VCaP (cell line): Measurements from ENCODE around the gene KRT1.

ENCODE experiments used
- H3K27ac ChIP-seq: fragments of 450-650 bp; 2 replicates; pipeline ENCODE4 v1.5.1; 2017
- CTCF ChIP-seq: fragments of 450-650 bp; conservative IDR thresholded peaks from 2 replicates; pipeline ENCODE4 v1.5.1; 2017; ENCODE audit warnings: mild to moderate bottlenecking, moderate library complexity

Gene KRT1

GRCh38 chr12:52645120-52645761, 35.0 kb downstream of the KRT1 start:
- no peak overlapping the region for H3K27ac ChIP-seq
- TF ChIP-seq CTCF, result no peak

GRCh38 chr12:52644078-52644415, 36.2 kb downstream of the KRT1 start:
- no peak for TF ChIP-seq CTCF
- no peak overlapping the region for H3K27ac ChIP-seq

GRCh38 chr12:52643233-52644077, 36.8 kb downstream of the KRT1 start:
- H3K27ac ChIP-seq, result no peak overlapping the region
- no peak for TF ChIP-seq CTCF

GRCh38 chr12:52641468-52641867, 38.7 kb downstream of the KRT1 start:
- H3K27ac ChIP-seq, result no peak overlapping the region
- TF ChIP-seq CTCF, result no peak

- no peak overlapping the region for H3K27ac ChIP-seq
- no peak for TF ChIP-seq CTCF
These were observed 42.9 kb downstream of the KRT1 start for GRCh38 chr12:52637299-52637698.

- H3K27ac ChIP-seq, result no peak overlapping the region
- TF ChIP-seq CTCF, result no peak
These were observed 43.5 kb downstream of the KRT1 start for GRCh38 chr12:52636592-52637258.

- TF ChIP-seq CTCF, result no peak
- H3K27ac ChIP-seq, result no peak overlapping the region
These were observed 44.0 kb downstream of the KRT1 start for GRCh38 chr12:52636189-52636588.
